DMS79 (cell line): Measurements from ENCODE around the gene HOOK1.

Source experiments
- DNase-seq: peaks from one replicate; lab custom pipeline; 2025; lab: John Stamatoyannopoulos, UW

HOOK1 gene

DNA sequence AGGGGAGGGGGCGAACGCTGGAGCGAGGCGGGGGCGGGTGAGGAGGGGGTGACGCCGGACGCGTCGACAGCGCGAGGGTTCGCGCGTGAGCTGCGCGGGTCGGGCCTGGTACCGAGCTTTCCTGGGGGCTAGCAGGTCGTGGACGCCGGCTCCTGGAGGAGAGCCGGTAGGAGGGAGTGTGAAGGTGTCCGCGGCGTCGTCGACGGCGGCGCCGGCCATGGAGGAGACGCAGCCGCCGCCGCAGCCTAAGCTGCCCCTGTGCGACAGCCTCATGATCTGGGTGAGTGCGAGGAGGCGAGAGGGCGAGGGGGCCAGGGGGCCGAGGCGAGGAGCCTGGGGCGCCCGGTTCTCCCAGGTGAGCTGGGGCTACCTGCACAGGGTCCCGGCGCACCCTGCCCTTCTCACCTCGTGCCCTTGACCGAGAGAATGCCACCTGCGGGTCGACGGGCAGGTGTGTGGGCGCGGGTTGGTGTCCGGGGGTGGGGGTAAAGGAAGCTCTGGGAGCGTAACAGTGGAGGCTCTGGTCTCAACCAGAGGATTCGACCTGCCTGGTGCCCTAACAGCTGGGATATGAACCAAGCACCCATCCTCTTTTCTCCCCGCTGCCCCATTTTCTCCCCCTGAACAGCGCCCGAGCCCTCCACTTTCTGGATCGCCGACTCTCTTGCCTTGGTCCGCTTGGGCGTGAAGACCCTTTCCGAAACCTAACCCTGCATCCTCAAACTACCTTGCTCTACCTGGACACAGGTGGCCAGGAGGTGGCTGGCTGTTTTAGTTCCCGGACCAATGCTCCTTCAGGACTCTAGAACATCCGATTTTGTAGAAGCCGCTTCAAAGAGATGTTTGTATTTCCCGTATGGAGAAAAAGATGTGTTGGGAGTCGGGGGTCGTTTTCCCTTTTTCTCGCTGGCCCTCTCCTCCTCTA lies at the start of gene HOOK1:
Gene HOOK1, plus strand, starts transcription at position 49 of the 925 bp plus-strand sequence. Its CDS starts 169 bp downstream, at position 218.
- no peak for DNase-seq

GRCh38 chr1:59765011-59765730 lies 49.6 kb upstream of the HOOK1 start:
- no peak for DNase-seq

DNA sequence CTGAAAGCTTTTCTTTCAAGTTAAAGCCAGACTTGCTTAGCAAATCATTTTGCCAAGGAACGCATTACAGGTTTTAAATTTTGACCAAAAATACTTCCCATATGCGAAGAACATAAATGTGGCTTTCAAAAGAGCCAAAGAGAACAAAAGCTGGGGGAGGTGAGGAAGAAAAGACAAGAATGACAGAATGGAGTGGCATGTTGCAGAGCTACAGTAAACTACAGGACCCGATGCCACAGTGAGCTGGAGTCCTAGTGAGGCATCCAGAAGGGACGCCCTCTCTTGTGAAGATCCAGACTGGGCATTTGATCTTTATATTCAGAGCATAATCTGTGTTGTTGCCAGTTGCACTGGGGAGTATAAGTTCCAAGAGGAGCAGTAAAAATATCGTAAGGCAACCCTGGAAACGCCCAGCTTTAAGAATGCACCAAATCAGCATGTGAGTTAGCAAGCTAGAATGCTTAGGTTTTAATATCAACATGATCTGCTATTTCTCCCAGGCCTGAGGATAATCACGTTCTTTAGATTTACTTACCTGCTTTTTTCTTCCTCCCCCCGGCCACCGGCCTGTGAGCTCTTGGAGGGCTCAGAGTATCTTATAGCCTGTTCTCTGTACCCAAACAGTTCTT lies 48.4 kb upstream of the HOOK1 start:
- no peak for DNase-seq

DNA sequence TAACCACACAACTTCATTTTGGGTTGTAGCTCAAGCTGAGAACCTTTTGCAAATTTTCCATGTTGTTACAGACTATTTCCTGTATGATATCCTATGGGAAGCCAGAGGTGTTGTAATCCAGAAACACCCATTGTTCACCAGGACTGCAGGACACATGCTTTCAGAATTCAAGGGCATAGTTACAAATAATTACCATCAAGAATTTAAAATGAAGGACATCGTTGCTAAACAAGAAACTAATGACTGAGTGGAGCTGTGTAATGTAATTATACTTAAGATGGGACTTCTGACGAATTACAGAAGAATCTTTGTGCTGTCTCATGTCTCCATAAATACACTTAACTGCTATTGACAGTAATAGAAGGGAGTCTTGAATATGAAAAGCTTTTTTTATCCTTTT lies 47.6 kb upstream of the HOOK1 start:
- DNase-seq, result no peak

GRCh38 chr1:59768792-59769735 lies 45.7 kb upstream of the HOOK1 start:
- DNase-seq, result no peak

DNA sequence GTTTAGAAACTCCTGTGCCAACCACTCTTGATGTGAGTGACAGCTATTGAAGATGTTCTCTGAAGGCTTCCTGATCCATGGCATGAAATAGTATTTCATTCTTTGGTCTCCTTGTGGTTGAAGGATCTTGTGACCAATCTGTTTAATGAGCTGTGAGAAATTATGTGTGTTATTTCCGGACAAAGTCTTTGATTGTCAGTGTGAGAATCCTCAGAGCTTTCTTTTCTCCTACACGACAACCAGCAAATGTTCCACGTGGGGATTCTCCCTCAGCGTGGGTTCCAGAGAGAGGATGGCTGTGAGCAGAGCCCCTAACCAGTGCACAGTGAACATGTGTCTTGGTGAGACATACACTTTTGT lies 45.0 kb upstream of the HOOK1 start:
- no peak for DNase-seq

DNA sequence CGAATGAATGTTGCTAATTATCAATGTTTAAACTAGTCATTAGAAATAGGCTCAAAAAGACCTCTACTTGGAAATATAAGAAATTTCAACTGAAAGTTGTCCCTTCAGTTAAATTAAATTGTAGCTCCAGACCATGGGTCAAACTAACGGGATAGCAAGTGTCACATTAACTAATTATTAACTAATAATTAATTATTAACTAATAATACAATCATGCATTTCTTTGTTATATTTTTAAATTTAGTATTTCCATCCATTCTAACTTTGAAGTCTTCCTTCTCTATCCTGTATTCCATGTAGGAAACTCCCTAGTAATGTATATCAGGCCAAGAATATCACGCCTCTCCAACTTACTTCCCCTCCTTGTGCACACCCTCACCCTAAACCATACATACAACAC lies 43.4 kb upstream of the HOOK1 start:
- no peak for DNase-seq

- no peak for DNase-seq
Observed at GRCh38 chr1:59775480-59775879, 39.3 kb upstream of the HOOK1 start.

DNA sequence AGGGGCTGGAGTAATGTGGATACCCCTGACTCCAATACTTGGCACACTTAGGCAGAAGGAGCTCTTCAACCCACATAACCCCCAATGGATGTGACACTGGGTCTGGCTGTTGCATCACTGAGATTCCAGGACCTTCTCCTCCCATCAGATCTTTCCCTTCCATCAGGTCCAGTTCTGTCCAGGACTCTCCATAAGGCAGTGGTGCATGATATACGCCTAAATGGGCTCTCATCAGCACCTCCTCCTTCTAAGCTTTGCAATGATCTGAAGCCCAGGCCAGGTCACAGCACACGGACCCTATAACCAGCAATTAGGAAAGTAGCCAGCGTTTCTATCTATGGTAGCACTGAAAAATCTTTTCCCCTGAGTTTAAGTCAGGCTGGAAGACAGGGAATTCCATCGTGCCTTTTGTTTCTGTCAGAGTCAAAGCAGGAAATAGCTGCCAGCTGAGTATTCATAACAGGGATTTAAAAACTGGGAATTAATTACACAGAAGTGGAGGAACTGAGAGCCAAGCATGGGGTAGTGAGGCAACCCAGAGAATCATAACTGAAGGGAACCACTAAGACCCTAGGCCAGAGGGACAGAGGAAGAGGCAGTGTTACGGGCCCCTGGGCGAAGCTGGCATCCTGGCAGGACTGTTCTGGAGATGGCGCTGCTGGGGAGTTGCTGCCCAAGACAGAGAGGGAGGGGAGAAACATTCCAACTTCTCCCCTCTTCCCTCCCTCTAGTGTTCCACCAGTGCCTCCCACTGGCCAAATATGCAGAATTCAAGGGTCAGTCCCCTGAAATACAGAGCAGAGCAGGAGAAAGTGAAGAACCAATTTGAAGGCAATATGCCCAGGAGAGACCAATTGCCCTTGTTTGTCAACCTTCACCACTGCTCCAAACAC lies 37.5 kb upstream of the HOOK1 start:
- DNase-seq, result no peak

- DNase-seq, result no peak
Observed at GRCh38 chr1:59779949-59780348, 34.8 kb upstream of the HOOK1 start.

DNA sequence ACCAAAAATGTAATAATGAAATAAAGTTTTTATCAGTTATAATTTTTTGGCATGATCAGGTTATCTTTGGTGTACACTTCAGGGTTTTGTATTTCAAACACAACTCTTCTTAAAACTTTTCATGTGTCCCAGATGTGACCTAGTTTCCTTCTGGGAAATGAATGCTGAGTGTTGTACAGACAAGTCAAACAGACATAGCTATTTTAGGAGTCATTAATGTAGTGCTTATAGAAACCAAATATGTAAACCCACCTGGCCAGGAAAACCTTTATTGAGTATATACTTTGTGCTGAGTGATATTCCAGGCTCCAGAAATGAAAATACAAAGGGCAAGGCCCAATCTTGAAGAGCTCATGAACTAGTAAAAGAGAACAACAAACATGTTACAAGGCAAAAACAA lies 25.9 kb upstream of the HOOK1 start:
- DNase-seq, result no peak

- DNase-seq, result no peak
Observed at GRCh38 chr1:59798600-59798999, 16.1 kb upstream of the HOOK1 start.

- no peak for DNase-seq
Observed at GRCh38 chr1:59803458-59804038, 11.2 kb upstream of the HOOK1 start.

DNA sequence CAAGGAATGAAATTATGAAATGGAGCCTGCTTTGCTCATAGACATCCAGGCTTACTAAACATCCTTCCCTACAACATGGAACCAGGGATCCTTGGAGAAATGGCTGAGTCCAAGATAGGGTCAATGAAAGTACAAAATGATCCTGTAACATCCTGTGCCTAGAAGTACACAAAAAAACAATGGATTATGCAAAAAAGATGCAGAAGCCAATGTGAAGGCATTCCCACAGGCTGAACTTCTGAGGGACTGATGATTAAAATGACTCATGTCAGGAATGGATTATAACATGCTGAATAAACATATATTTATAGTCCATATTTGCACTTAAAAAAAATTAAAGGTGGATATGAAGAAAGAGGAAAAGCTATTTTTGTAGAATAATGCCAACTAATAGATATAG lies 10.4 kb upstream of the HOOK1 start:
- DNase-seq, result no peak

GRCh38 chr1:59805554-59805953 lies 9.2 kb upstream of the HOOK1 start:
- no peak for DNase-seq

- peak; percentile 97 for DNase-seq
Observed at GRCh38 chr1:59814180-59814900, 409 bp upstream of the HOOK1 start.

DNA sequence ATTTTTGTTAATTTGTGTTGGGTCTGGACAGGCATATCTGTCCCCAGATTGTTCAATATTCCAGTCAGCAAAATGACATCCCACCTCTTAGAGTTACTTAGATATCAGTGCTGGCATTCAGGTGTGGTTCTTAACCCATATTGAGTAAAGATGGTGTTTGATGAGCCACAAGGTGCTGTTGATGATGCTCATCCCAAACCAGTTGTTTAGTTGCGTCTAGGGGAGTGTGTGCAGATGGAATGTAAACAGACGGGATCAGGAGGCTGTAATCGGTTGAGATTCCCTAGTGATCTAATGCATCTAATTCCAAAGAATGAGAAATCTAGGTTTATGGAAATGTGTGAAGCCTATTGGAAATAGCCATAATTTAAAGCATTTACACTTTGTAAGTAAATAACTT lies 1.1 kb downstream of the HOOK1 start:
- no peak for DNase-seq

GRCh38 chr1:59816318-59816878 lies 1.6 kb downstream of the HOOK1 start:
- DNase-seq, result no peak
